C1 segment of cervical spinal cord (tissue), 14 donors: ENCODE measurements around the gene ANXA7.
"Not testable (repeated sequence)": the region's sequence is repeated elsewhere in the genome, so short reads cannot be mapped to it uniquely, and the experiment has no call there.

Experiments
- DNase-seq, 14 donors: peaks; one replicate each; lab custom pipeline; 2025; lab: John Stamatoyannopoulos, UW

The ANXA7 gene

GRCh38 chr10:73339436-73339835 lies 74.4 kb downstream of the ANXA7 start:
- DNase-seq, result peak in 9 of 14 donors; percentile 4 to 73 (median 19)

- DNase-seq, result no peak
Measured at GRCh38 chr10:73338801-73339368, 75.0 kb downstream of the ANXA7 start.

- no peak for DNase-seq
Measured at GRCh38 chr10:73333202-73333601, 80.7 kb downstream of the ANXA7 start.

- DNase-seq, result no peak
Measured at GRCh38 chr10:73332379-73332778, 81.5 kb downstream of the ANXA7 start.

- DNase-seq, result not testable (repeated sequence)
Measured at GRCh38 chr10:73328523-73328922, 85.3 kb downstream of the ANXA7 start.

- DNase-seq, result not testable (repeated sequence)
Measured at GRCh38 chr10:73325290-73325689, 88.6 kb downstream of the ANXA7 start.
